RWPE2 (cell line): ENCODE data around the gene EXOC6B.

Experiments used
- ATAC-seq: fragments of 200-7000 bp; cut with Tn5 transposase; 3 replicates; pipeline ENCODE4 v1.9.1; 2021; ENCODE audit warnings: low read depth
- DNase-seq: peaks from one replicate; pipeline ENCODE4 v3.0.0-alpha.2; 2020; ENCODE audit warnings: low spot score
- H3K27ac ChIP-seq: fragments of 450-650 bp; 2 replicates; pipeline ENCODE4 v1.5.1; 2017; ENCODE audit warnings: mild to moderate bottlenecking; ENCODE audit not compliant: poor library complexity, severe bottlenecking
- H3K27me3 ChIP-seq: fragments of 250-450 bp; sonication (Bioruptor Pico); 2 replicates; pipeline ENCODE4 v1.5.1; 2021; ENCODE audit warnings: mild to moderate bottlenecking, moderate library complexity; ENCODE audit not compliant: insufficient read depth, poor library complexity, severe bottlenecking
- H3K36me3 ChIP-seq: fragments of 250-450 bp; sonication (Bioruptor Pico); 2 replicates; pipeline ENCODE4 v1.5.1; 2020; ENCODE audit warnings: low read depth, mild to moderate bottlenecking, moderate library complexity
- H3K4me1 ChIP-seq: fragments of 250-450 bp; sonication (Bioruptor Pico); 2 replicates; pipeline ENCODE4 v1.5.1; 2021; ENCODE audit warnings: mild to moderate bottlenecking, moderate library complexity; ENCODE audit not compliant: insufficient read depth, poor library complexity, severe bottlenecking
- H3K4me3 ChIP-seq: fragments of 250-450 bp; sonication (Bioruptor Pico); 2 replicates; pipeline ENCODE4 v1.5.1; 2021; ENCODE audit warnings: mild to moderate bottlenecking, moderate library complexity; ENCODE audit not compliant: severe bottlenecking
- H3K9me3 ChIP-seq: fragments of 250-450 bp; sonication (Bioruptor Pico); 2 replicates; pipeline ENCODE4 v1.5.1; 2021; ENCODE audit warnings: mild to moderate bottlenecking, moderate library complexity; ENCODE audit not compliant: severe bottlenecking
- TF ChIP-seq, protein P1 (sequence below): fragments of 450-650 bp; IDR thresholded peaks from one replicate; pipeline ENCODE4 v1.5.1; 2017; ENCODE audit warnings: mild to moderate bottlenecking, moderate library complexity; ENCODE audit not compliant: poor library complexity, severe bottlenecking

Gene EXOC6B

DNA sequence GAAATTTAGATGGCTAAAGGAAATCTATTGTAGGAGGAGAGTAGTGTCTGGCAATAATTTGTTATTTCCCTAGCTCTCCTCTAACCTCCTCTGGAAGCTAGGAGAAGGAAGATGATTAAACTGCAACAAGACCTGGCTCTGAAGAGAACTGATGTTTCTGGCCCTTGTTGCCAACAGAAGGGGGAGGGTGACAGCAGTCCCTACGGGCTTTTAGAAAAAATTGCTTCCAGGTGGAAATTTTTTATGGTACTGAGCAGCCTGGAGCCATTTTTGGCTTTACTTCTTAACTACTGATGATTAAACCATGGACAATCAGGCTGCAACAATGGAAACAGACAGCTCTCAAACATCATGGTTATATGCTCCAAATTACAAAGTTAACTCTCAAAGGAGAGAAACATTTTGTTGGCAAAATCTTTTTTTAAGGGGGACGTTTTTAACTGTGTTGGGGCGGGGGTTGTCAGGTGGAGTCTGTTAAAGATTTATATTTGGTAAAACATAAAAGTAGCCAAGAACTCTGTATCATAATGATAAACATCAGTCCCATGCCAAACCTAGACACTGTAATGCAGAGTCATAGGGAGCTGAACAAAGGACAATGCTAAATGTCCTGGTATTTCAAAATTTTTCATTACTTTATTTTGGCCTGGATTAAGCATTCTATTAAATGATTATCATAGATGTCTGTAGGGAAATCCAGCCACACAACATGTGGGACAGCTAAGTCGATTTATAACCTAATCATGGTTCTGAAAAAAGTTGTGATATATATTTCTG lies 70.0 kb downstream of the EXOC6B start:
- DNase-seq = no peak

DNA sequence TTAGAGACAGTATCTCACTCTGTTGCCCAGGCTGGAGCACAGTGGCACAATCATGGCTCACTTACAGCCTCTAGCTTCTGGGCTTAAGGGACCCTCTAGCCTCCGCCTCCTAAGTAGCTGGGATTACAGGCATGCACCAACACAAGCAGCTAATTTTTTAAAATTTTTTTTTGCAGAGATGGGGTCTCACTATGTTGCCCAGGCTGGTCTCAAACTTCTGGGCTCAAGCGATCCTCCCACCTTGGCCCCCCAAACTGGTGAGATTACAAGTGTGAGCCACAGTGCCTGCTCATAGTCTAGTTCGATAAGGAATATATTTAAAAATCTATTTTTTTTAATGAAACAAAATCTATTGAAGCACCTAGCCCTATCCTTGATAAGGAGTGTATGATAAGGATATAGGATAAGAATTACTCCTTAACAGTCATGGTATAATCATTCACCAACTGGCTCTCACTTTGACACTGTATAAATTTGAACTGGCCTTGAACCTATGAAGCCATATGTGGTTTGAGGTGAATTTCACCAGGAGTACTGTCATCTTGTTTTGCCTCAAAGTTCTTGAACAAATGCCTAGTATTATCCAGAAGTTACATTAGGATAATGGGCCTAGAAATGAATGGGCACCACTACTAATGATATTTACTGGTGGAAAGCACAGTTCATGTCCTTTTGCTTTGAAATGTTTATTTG lies 71.1 kb downstream of the EXOC6B start:
- Histone ChIP-seq H3K27me3 (no peaks in the 10 kb centered on the region), H3K27ac (no peak overlapping the region), H3K4me1 (peaks cover 29% of the 10 kb centered on the region), H3K4me3 (no peak overlapping the region), H3K9me3 (no peaks in the 10 kb centered on the region), H3K36me3 (0 out of 2 replicates have a peak, but pooled peaks cover 3% of the 10 kb centered on the region)
- ATAC-seq (no peak), DNase-seq (no peak)
- TF ChIP-seq, protein P1, sequence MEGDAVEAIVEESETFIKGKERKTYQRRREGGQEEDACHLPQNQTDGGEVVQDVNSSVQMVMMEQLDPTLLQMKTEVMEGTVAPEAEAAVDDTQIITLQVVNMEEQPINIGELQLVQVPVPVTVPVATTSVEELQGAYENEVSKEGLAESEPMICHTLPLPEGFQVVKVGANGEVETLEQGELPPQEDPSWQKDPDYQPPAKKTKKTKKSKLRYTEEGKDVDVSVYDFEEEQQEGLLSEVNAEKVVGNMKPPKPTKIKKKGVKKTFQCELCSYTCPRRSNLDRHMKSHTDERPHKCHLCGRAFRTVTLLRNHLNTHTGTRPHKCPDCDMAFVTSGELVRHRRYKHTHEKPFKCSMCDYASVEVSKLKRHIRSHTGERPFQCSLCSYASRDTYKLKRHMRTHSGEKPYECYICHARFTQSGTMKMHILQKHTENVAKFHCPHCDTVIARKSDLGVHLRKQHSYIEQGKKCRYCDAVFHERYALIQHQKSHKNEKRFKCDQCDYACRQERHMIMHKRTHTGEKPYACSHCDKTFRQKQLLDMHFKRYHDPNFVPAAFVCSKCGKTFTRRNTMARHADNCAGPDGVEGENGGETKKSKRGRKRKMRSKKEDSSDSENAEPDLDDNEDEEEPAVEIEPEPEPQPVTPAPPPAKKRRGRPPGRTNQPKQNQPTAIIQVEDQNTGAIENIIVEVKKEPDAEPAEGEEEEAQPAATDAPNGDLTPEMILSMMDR = no peak

More for the DNA sequence above, 70.0 kb downstream of the EXOC6B start:
- ATAC-seq = peak; percentile 37
- H3K27ac ChIP-seq = peak overlapping the region; percentile 65
- no peaks in the 10 kb centered on the region for H3K27me3 ChIP-seq
- H3K36me3 ChIP-seq = 0 out of 2 replicates have a peak, but pooled peaks cover 3% of the 10 kb centered on the region
- no peak overlapping the region for H3K4me3 ChIP-seq
- H3K9me3 ChIP-seq = no peaks in the 10 kb centered on the region
- H3K4me1 ChIP-seq = peaks cover 29% of the 10 kb centered on the region
- TF ChIP-seq, protein P1 = no peak

DNA sequence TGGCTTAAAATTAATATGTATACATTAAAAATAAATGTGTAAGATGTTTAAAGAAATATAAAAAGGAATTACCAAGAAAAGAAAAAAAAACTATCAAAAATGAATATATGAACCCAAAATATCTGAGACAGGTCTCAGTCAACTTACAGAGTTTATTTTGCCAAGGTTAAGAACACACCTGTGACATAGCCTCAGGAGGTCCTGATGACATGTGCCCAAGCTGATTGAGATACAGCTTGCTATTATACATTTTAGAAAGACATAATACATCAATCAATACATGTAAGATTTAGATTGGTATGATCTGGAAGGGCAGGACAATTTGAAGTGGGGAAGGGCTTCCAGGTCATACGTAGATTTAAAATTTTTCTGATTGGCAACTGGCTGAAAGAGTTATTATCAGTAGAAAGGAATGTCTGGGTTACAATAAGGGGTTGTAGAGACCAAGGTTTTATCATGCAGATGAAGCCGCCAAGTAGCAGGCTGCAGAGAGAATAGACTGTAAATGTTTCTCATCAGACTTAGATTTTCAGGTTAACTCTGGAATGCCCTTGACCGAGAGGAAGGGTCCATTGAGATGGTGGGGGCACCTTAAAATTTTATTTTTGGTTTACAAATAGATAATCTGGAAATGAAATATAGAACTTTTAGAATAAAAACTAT lies 74.7 kb downstream of the EXOC6B start:
- H3K4me3 ChIP-seq = no peak overlapping the region
- H3K27me3 ChIP-seq = no peaks in the 10 kb centered on the region
- peaks cover 8% of the 10 kb centered on the region for H3K4me1 ChIP-seq
- TF ChIP-seq, protein P1 = no peak
- no peak for ATAC-seq
- DNase-seq = no peak
- no peaks in the 10 kb centered on the region for H3K9me3 ChIP-seq
- H3K27ac ChIP-seq = no peak overlapping the region
- no peaks in the 10 kb centered on the region for H3K36me3 ChIP-seq

DNA sequence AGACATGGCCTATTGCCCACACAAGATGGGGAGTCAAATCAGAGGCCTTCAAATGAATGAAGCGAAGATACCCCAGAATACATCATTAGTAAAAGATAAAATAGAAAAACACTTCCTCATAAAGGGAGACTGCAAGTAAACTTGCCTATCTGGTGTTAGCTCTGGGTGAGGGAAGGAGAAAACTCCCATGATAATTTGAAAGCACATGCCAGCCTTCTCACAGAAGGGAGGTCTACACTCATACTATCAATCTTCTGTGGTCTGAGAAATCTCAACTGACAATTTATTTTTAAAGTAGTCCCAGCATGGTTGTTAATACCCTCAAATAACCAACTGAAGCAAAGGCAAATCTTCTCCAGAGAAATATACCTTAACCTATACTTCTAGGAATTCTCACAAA lies 75.4 kb downstream of the EXOC6B start:
- ATAC-seq = no peak

More for the DNA sequence above, 75.4 kb downstream of the EXOC6B start:
- DNase-seq = no peak
- no peak overlapping the region for H3K27ac ChIP-seq
- no peak overlapping the region for H3K4me3 ChIP-seq
- peaks cover 1% of the 10 kb centered on the region for H3K4me1 ChIP-seq
- no peaks in the 10 kb centered on the region for H3K9me3 ChIP-seq
- H3K27me3 ChIP-seq = no peaks in the 10 kb centered on the region
- no peaks in the 10 kb centered on the region for H3K36me3 ChIP-seq
- TF ChIP-seq, protein P1 = no peak
